NCI-H69 (cell line): Measurements from ENCODE around the gene CPXM2.

Experiments used
- DNase-seq: peaks from one replicate; lab custom pipeline; 2025; lab: John Stamatoyannopoulos, UW

CPXM2 gene

GRCh38 chr10:123891144-123892071, at the start of gene CPXM2:
CPXM2 (minus strand) TSS chr10:123891807; CDS start chr10:123891659, 148 bp downstream.
- DNase-seq = no peak

GRCh38 chr10:123939591-123939990, 48.0 kb upstream of the CPXM2 start:
- no peak for DNase-seq

GRCh38 chr10:123938890-123939289, 47.3 kb upstream of the CPXM2 start:
- no peak for DNase-seq

- DNase-seq = no peak
Observed at GRCh38 chr10:123936426-123936825, 44.8 kb upstream of the CPXM2 start.

GRCh38 chr10:123935680-123936079, 44.1 kb upstream of the CPXM2 start:
- DNase-seq = no peak

- DNase-seq = no peak
Observed at GRCh38 chr10:123934846-123935245, 43.2 kb upstream of the CPXM2 start.

GRCh38 chr10:123930340-123931001, 38.9 kb upstream of the CPXM2 start:
- no peak for DNase-seq

GRCh38 chr10:123929791-123930190, 38.2 kb upstream of the CPXM2 start:
- DNase-seq = no peak

GRCh38 chr10:123928427-123928826, 36.8 kb upstream of the CPXM2 start:
- DNase-seq = no peak

- no peak for DNase-seq
Observed at GRCh38 chr10:123926401-123927264, 35.0 kb upstream of the CPXM2 start.

- no peak for DNase-seq
Observed at GRCh38 chr10:123922126-123922525, 30.5 kb upstream of the CPXM2 start.

- no peak for DNase-seq
Observed at GRCh38 chr10:123916775-123917174, 25.2 kb upstream of the CPXM2 start.

- DNase-seq = no peak
Observed at GRCh38 chr10:123913688-123914268, 22.2 kb upstream of the CPXM2 start.

GRCh38 chr10:123912871-123913270, 21.3 kb upstream of the CPXM2 start:
- no peak for DNase-seq

- DNase-seq = no peak
Observed at GRCh38 chr10:123912466-123912865, 20.9 kb upstream of the CPXM2 start.

GRCh38 chr10:123911866-123912265, 20.3 kb upstream of the CPXM2 start:
- DNase-seq = peak; percentile 13

- no peak for DNase-seq
Observed at GRCh38 chr10:123909866-123910265, 18.3 kb upstream of the CPXM2 start.

- no peak for DNase-seq
Observed at GRCh38 chr10:123909426-123909825, 17.8 kb upstream of the CPXM2 start.

- DNase-seq = no peak
Observed at GRCh38 chr10:123908379-123908778, 16.8 kb upstream of the CPXM2 start.

GRCh38 chr10:123906884-123907652, 15.5 kb upstream of the CPXM2 start:
- DNase-seq = no peak

GRCh38 chr10:123906296-123906695, 14.7 kb upstream of the CPXM2 start:
- no peak for DNase-seq
